ENCODE measurements around the gene CD33.

- TF ChIP-seq MTA3 (IDR thresholded peaks at IDR 0.05; ENCODE audit: borderline replicate concordance) (no peak), EZH2 (IDR thresholded peaks at IDR 0.05; ENCODE audit: borderline replicate concordance, low read depth, low read length) (no peak), FOSL1 (tag; conservative IDR thresholded peaks at IDR 0.05) (no peak), ATF6 (CRISPR knock-in tag; IDR thresholded peaks at IDR 0.05) (no peak), ZNF224 (CRISPR knock-in tag; IDR thresholded peaks at IDR 0.05) (no peak), CEBPB (tag; IDR thresholded peaks at IDR 0.05) (no peak), ZNF431 (CRISPR knock-in tag; IDR thresholded peaks at IDR 0.05) (no peak)
Observed at GRCh38 chr19:51179256-51179655, 45.6 kb upstream of the CD33 start.
